Calu3 (cell line): ENCODE results near the gene LSR. TPM values are rescaled to one million over a fixed set of nuclear protein-coding genes. Genes with fewer than 3 reads are reported as not detected.

ENCODE experiments used
- BruUV-seq: library from RNA; stranded (reverse); fragments of 400-500 nt; replicated peaks from 2 replicates; lab custom pipeline; 2021; lab: Mats Ljungman, UMichigan
- CTCF ChIA-PET: fragments of 300-600 bp; sonication (Branson Sonifier 250); formaldehyde crosslinking; loops from one replicate; lab custom pipeline; 2022; ENCODE audit warnings: antibody characterized with exemption; lab: Charles Lee
- DNase-seq: peaks from one replicate; pipeline ENCODE4 v3.0.0; 2022
- H3K27ac Mint-ChIP-seq: one replicate; pipeline ENCODE4 v1.8.0; 2022; ENCODE audit warnings: mixed read lengths; ENCODE audit not compliant: unreplicated experiment
- H3K27me3 Mint-ChIP-seq: one replicate; pipeline ENCODE4 v1.8.0; 2022; ENCODE audit warnings: mixed read lengths; ENCODE audit not compliant: unreplicated experiment
- H3K36me3 Mint-ChIP-seq: one replicate; pipeline ENCODE4 v1.8.0; 2022; ENCODE audit warnings: mild to moderate bottlenecking, moderate library complexity, mixed read lengths; ENCODE audit not compliant: insufficient read depth, unreplicated experiment
- H3K4me1 Mint-ChIP-seq: one replicate; pipeline ENCODE4 v1.8.0; 2022; ENCODE audit warnings: mild to moderate bottlenecking, low read depth, mixed read lengths; ENCODE audit not compliant: unreplicated experiment
- H3K4me3 Mint-ChIP-seq: one replicate; pipeline ENCODE4 v1.8.0; 2022; ENCODE audit warnings: mild to moderate bottlenecking, low read depth, moderate library complexity, mixed read lengths; ENCODE audit not compliant: unreplicated experiment
- H3K9me3 Mint-ChIP-seq: one replicate; pipeline ENCODE4 v1.8.0; 2022; ENCODE audit warnings: low read depth, mixed read lengths; ENCODE audit not compliant: unreplicated experiment
- CTCF ChIP-seq: fragments of 200-600 bp; IDR thresholded peaks from one replicate; pipeline ENCODE4 v1.8.0; 2022; ENCODE audit warnings: antibody characterized with exemption; ENCODE audit not compliant: unreplicated experiment
- intact Hi-C: fragments of 100-400 bp; cut with micrococcal nuclease; formaldehyde crosslinking; loops from one replicate; pipeline ENCODE4 v1.10.0; 2022; ENCODE audit not compliant: unreplicated experiment
- total RNA-seq: library from RNA; stranded (reverse); gene quantifications from 2 replicates; pipeline ENCODE4 v1.2.3, GENCODE V29; 2022

The LSR gene
- total RNA-seq, 1 experiment from 2014 or later, result 494 TPM

DNA sequence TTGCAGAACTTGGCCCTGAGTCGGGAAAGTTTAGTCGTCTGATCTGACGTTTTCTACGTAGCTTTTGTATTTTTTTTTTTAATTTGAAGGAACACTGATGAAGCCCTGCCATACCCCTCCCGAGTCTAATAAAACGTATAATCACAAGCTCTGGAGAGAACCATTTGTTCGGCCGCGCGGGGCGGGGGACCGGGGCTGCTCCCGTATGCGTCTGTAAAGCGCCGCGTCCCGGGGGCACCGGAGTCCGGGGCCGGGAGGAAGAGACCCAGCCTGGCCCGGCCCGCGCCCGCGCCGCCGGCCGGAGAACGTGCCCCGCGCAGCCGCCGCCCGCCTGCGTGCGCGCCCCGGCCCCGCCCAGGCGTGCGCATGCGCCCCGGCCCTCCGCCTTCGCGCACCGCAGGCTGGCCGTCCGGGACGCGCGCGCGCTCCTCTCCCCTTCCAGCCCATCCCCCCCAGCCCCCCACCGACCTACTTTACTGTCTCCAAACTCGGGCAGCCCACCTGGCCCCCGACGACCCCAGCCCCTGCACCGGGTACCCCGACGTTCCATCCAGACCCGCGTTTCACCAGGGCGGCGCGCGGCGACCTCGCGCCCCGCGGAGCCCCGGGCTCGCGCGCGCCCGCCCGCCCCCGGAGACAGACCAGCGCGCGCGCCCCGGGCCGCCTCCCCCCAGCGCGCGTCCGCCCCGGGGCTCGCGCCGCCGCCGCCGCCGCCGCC lies 19.2 kb downstream of the LSR start:
- Mint-ChIP-seq H3K27ac (peak overlapping the region; percentile 88), H3K9me3 (no peaks in the 10 kb centered on the region), H3K36me3 (peaks cover 91% of the 10 kb centered on the region), H3K27me3 (no peaks in the 10 kb centered on the region), H3K4me3 (peak overlapping the region; percentile 70), H3K4me1 (peaks cover 9% of the 10 kb centered on the region)
- BruUV-seq, result no TSS peak
- peak; percentile 89 for DNase-seq
- CTCF ChIA-PET, result interaction anchor here (0.6 kb wide), 2 partner anchors 10 to 147 kb away, joined by 3 to 6 read pairs; no protein-coding TSS in a partner anchor
- intact Hi-C loops, result no loop called here
- no peak for TF ChIP-seq CTCF

GRCh38 chr19:35268536-35269437 lies 20.0 kb downstream of the LSR start, which contains the start of gene USF2:
TSS of gene USF2 (plus strand) at chr19:35268962. CDS start at chr19:35269102, 140 bp downstream.
- Mint-ChIP-seq H3K9me3 (no peaks in the 10 kb centered on the region), H3K4me1 (peaks cover 9% of the 10 kb centered on the region)
- DNase-seq, result peak; percentile 83

DNA sequence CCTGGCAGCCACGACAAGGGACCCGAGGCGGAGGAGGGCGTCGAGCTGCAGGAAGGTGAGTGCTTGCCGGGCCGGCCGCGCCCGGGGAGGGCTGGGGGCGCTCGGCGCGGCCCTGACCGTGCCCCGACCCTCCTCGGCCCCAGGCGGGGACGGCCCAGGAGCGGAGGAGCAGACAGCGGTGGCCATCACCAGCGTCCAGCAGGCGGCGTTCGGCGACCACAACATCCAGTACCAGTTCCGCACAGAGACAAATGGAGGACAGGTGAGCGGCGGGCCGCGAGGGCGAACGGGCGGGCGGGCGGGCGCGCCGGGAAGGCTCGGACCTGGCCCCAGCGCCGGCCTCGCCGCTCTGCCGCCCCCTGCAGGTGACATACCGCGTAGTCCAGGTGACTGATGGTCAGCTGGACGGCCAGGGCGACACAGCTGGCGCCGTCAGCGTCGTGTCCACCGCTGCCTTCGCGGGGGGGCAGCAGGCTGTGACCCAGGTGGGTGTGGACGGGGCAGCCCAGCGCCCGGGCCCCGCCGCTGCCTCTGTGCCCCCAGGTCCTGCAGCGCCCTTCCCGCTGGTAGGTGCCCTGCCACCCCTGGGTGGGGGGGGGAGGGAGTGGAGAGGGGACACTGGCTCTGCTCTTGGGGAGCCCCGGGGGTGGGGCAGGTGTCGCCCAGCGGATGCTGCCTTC lies 20.8 kb downstream of the LSR start:
- intact Hi-C loops, result no loop called here
- no TSS peak for BruUV-seq
- CTCF ChIA-PET, result interaction anchor here (0.7 to 1.6 kb wide), 4 partner anchors 83 to 225 kb away, joined by 3 to 5 read pairs (median 4); no protein-coding TSS in a partner anchor
- TF ChIP-seq CTCF, result peak; percentile 98
- Mint-ChIP-seq H3K36me3 (peaks cover 86% of the 10 kb centered on the region), H3K27ac (peak overlapping the region; percentile 40), H3K4me1 (peaks cover 9% of the 10 kb centered on the region), H3K27me3 (no peaks in the 10 kb centered on the region), H3K4me3 (peak overlapping the region; percentile 70), H3K9me3 (no peaks in the 10 kb centered on the region)
- DNase-seq, result peak; percentile 98

More at GRCh38 chr19:35268536-35269437, 20.0 kb downstream of the LSR start, which contains the start of gene USF2:
- BruUV-seq, result no TSS peak
- Mint-ChIP-seq H3K27ac (peak within 1 kb of the TSS; percentile 88), H3K36me3 (peaks cover 91% of the 10 kb centered on the region), H3K4me3 (peak within 1 kb of the TSS; percentile 70), H3K27me3 (no peaks in the 10 kb centered on the region)
- CTCF ChIA-PET, result interaction anchor here (0.6 to 1.6 kb wide), 5 partner anchors 11 to 226 kb away, joined by 3 to 6 read pairs (median 4); no protein-coding TSS in a partner anchor
- intact Hi-C loops, result no loop called here
- TF ChIP-seq CTCF, result no peak

- Mint-ChIP-seq H3K36me3 (peaks cover 84% of the 10 kb centered on the region), H3K4me1 (peaks cover 4% of the 10 kb centered on the region), H3K27me3 (no peaks in the 10 kb centered on the region), H3K27ac (peak overlapping the region; percentile 40), H3K9me3 (no peaks in the 10 kb centered on the region), H3K4me3 (peak overlapping the region; percentile 70)
- no peak for DNase-seq
- no peak for TF ChIP-seq CTCF
- CTCF ChIA-PET, result interaction anchor here (1.6 kb wide), 1 partner anchor 225 kb away, joined by 4 read pairs; no protein-coding TSS in a partner anchor
- intact Hi-C loops, result no loop called here
- no TSS peak for BruUV-seq
Observed at GRCh38 chr19:35270381-35270811, 21.6 kb downstream of the LSR start.
